Medulla oblongata (tissue), 1 donor: ENCODE data around the gene PCDHGA4.
"Not testable (repeated sequence)": the region's sequence is repeated elsewhere in the genome, so short reads cannot be mapped to it uniquely, and the experiment has no call there.

Source experiments
- DNase-seq: peaks from one replicate; pipeline ENCODE4 v3.0.0-alpha.2; 2015; ENCODE audit errors: extremely low spot score

PCDHGA4 gene

GRCh38 chr5:141354900-141355469 is at the start of gene PCDHGA4:
Gene PCDHGA4, plus strand, starts transcription at chr5:141355021. Its CDS starts 87 bp downstream, at chr5:141355108.
- DNase-seq = no peak

GRCh38 chr5:141306630-141307029 is 48.2 kb upstream of the PCDHGA4 start:
- DNase-seq = no peak

- no peak for DNase-seq
These were observed 41.1 kb upstream of the PCDHGA4 start for GRCh38 chr5:141313711-141314110.

GRCh38 chr5:141316963-141317362 is 37.9 kb upstream of the PCDHGA4 start:
- not testable (repeated sequence) for DNase-seq

GRCh38 chr5:141319202-141319601 is 35.6 kb upstream of the PCDHGA4 start:
- DNase-seq = no peak

- DNase-seq = no peak
These were observed 35.1 kb upstream of the PCDHGA4 start for GRCh38 chr5:141319699-141320098.

- DNase-seq = peak; percentile 95
These were observed 34.3 kb upstream of the PCDHGA4 start, which contains the start of gene TAF7 for GRCh38 chr5:141320225-141321169. Gene TAF7, minus strand, starts transcription at chr5:141320784. Its CDS starts 740 bp downstream, at chr5:141320044.

- no peak for DNase-seq
These were observed 32.6 kb upstream of the PCDHGA4 start for GRCh38 chr5:141322261-141322660.

GRCh38 chr5:141326088-141326854 is 28.6 kb upstream of the PCDHGA4 start:
- DNase-seq = peak; percentile 81

- no peak for DNase-seq
These were observed 26.6 kb upstream of the PCDHGA4 start for GRCh38 chr5:141328231-141328630.

- DNase-seq = no peak
These were observed 24.3 kb upstream of the PCDHGA4 start, which contains the start of gene PCDHGA1 for GRCh38 chr5:141330299-141331080. Gene PCDHGA1, plus strand, starts transcription at chr5:141330514.

- not testable (repeated sequence) for DNase-seq
These were observed 22.2 kb upstream of the PCDHGA4 start for GRCh38 chr5:141332571-141332970.

GRCh38 chr5:141338538-141339306 is 16.1 kb upstream of the PCDHGA4 start, which contains the start of gene PCDHGA2:
Gene PCDHGA2, plus strand, starts transcription at chr5:141338760.
- DNase-seq = peak; percentile 9

GRCh38 chr5:141340781-141341354 is 14.0 kb upstream of the PCDHGA4 start:
- DNase-seq = not testable (repeated sequence)

GRCh38 chr5:141342773-141343172 is 12.0 kb upstream of the PCDHGA4 start:
- DNase-seq = no peak

- DNase-seq = no peak
These were observed 11.4 kb upstream of the PCDHGA4 start, which contains the start of gene PCDHGA3 for GRCh38 chr5:141343242-141343952. Gene PCDHGA3, plus strand, starts transcription at chr5:141343829. Its CDS starts 205 bp downstream, at chr5:141344034.

- DNase-seq = no peak
These were observed 10.8 kb upstream of the PCDHGA4 start for GRCh38 chr5:141343953-141344463.

GRCh38 chr5:141345327-141345726 is 9.5 kb upstream of the PCDHGA4 start:
- no peak for DNase-seq

GRCh38 chr5:141346017-141346416 is 8.8 kb upstream of the PCDHGA4 start:
- DNase-seq = not testable (repeated sequence)
